Transverse colon (tissue), 4 donors: Measurements from ENCODE around the gene ST3GAL6. TPM values are rescaled to one million over a fixed set of nuclear protein-coding genes. Genes with fewer than 3 reads are reported as not detected.
"Not testable (repeated sequence)": the region's sequence is repeated elsewhere in the genome, so short reads cannot be mapped to it uniquely, and the experiment has no call there.

Source experiments
- DNase-seq: peaks from one replicate; pipeline ENCODE4 v3.0.0-alpha.2; 2019
- H3K27ac ChIP-seq, 4 donors: fragments of 200-600 bp; sonication (generic); 2 replicates each; pipeline ENCODE4 v1.5.1; 2016 to 2018; ENCODE audit warnings: inconsistent platforms in 4 of 4
- H3K27me3 ChIP-seq: fragments of 200-600 bp; sonication (generic); 2 replicates; pipeline ENCODE4 v1.5.1; 2017; ENCODE audit warnings: inconsistent platforms
- H3K36me3 ChIP-seq, 4 donors: fragments of 200-600 bp; sonication (generic); 2 replicates each; pipeline ENCODE4 v1.5.1; 2017 to 2019; ENCODE audit warnings: inconsistent platforms in 4 of 4
- H3K4me1 ChIP-seq, 4 donors: fragments of 200-600 bp; sonication (generic); 2 replicates each; pipeline ENCODE4 v1.5.1; 2017 to 2020; ENCODE audit warnings: inconsistent platforms in 4 of 4
- H3K4me3 ChIP-seq, 4 donors: fragments of 200-600 bp; sonication (generic); 1 replicate in 1 of 4; 2 replicates in 3 of 4; pipeline versions ENCODE4 v1.5.1 to v1.6.1; 2017 to 2019; ENCODE audit warnings: inconsistent platforms in 4 of 4
- H3K9me3 ChIP-seq, 2 donors: fragments of 200-600 bp; sonication (generic); 2 replicates each; pipeline ENCODE4 v1.5.1; 2017 to 2019; ENCODE audit warnings: inconsistent platforms in 2 of 2
- EP300 ChIP-seq: sonication (generic); formaldehyde crosslinking; IDR thresholded peaks from one replicate; pipeline ENCODE4 v1.6.1; 2017; ENCODE audit warnings: antibody characterized with exemption, low read depth
- POLR2A ChIP-seq: fragments of 450-650 bp; IDR thresholded peaks from one replicate; pipeline ENCODE4 v1.6.1; 2016; ENCODE audit warnings: antibody characterized with exemption, mild to moderate bottlenecking, moderate library complexity
- POLR2AphosphoS5 ChIP-seq, 3 donors: sonication (generic); formaldehyde crosslinking; IDR thresholded peaks; one replicate each; pipeline ENCODE4 v1.6.1; 2016; ENCODE audit warnings: antibody characterized with exemption in 3 of 3
- WGBS, 2 donors: methylation state at CpG; one replicate each; pipeline ENCODE4 v1.1.5; 2018; ENCODE audit warnings: low coverage in 1 of 2; 5-methylcytosine and 5-hydroxymethylcytosine counted together
- in situ Hi-C, 4 donors: fragments of 200-750 bp; cut with MboI; loops; one replicate each; pipeline versions ENCODE4 v1.15.0 to v1.15.1; 2017; ENCODE audit warnings: low sequenced_read_pairs in 3 of 4, low pct_ligation_motif_present in 1 of 4, low pct_unique_long_range_greater_than_20kb in 1 of 4
- intact Hi-C: fragments of 100-400 bp; cut with DNase I; formaldehyde crosslinking; loops from one replicate; pipeline ENCODE4 v1.15.1; 2023; ENCODE audit warnings: low total_unique reads
- total RNA-seq, 4 donors: library from RNA; depleted of rRNA; stranded (reverse); fragments of >200 nt; gene quantifications; one replicate each; pipeline ENCODE4 v1.1.0, GENCODE V29; 2016
- TF ChIP-seq, protein P1 (sequence below), 5 experiments: fragments of 200-600 bp in 3 of 5; fragments of 450-650 bp in 2 of 5; sonication (generic) in 3 of 5; IDR thresholded peaks; 1 replicate in 2 of 5; 2 replicates in 3 of 5; pipeline ENCODE4 v1.5.1; 2016 to 2017; ENCODE audit warnings: antibody characterized with exemption in 5 of 5, inconsistent platforms in 3 of 5, mild to moderate bottlenecking in 2 of 5, moderate library complexity in 1 of 5

ST3GAL6 gene
- total RNA-seq, 4 donors from 2014 or later: 2.2 to 9.7 (median 2.6) TPM

DNA sequence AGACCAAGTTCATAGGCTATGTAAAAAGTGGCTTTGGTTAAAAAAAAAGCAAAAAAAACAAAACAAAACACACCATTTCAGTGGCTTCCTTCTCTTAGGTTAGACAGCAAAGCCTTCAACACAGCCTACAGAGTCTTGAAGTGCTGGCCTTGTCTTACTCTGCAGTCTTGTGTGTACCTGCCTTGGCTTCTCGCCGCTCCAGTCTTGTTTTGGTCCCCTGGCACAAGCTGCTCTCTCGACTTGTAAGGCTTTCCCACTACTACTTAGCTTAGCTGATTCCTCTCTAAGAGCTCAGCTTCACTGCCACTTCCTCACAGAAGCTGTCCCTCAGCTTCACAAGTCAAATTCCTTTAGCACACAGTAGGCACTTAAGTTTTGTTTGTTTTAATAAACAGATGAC is 63.0 kb downstream of the ST3GAL6 start:
- H3K27me3 ChIP-seq: no peaks in the 10 kb centered on the region
- no peak overlapping the region for H3K4me3 ChIP-seq
- H3K36me3 ChIP-seq: no peaks in the 10 kb centered on the region
- TF ChIP-seq, protein P1, sequence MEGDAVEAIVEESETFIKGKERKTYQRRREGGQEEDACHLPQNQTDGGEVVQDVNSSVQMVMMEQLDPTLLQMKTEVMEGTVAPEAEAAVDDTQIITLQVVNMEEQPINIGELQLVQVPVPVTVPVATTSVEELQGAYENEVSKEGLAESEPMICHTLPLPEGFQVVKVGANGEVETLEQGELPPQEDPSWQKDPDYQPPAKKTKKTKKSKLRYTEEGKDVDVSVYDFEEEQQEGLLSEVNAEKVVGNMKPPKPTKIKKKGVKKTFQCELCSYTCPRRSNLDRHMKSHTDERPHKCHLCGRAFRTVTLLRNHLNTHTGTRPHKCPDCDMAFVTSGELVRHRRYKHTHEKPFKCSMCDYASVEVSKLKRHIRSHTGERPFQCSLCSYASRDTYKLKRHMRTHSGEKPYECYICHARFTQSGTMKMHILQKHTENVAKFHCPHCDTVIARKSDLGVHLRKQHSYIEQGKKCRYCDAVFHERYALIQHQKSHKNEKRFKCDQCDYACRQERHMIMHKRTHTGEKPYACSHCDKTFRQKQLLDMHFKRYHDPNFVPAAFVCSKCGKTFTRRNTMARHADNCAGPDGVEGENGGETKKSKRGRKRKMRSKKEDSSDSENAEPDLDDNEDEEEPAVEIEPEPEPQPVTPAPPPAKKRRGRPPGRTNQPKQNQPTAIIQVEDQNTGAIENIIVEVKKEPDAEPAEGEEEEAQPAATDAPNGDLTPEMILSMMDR (IDR thresholded peaks at IDR 0.05): no peak
- TF ChIP-seq EP300 (no peak), POLR2A (no peak), POLR2AphosphoS5 (IDR thresholded peaks at IDR 0.05) (no peak)
- in situ Hi-C loops (no loop called here), intact Hi-C loops (no loop called here)
- WGBS, 2 donors: 85 to 87% methylated on average over 3 of the region's 3 CpGs
- H3K27ac ChIP-seq: no peak overlapping the region
- DNase-seq: no peak
- no peaks in the 10 kb centered on the region for H3K4me1 ChIP-seq
- peaks cover 0 to 6% of the 10 kb centered on the region in 2 donors for H3K9me3 ChIP-seq

DNA sequence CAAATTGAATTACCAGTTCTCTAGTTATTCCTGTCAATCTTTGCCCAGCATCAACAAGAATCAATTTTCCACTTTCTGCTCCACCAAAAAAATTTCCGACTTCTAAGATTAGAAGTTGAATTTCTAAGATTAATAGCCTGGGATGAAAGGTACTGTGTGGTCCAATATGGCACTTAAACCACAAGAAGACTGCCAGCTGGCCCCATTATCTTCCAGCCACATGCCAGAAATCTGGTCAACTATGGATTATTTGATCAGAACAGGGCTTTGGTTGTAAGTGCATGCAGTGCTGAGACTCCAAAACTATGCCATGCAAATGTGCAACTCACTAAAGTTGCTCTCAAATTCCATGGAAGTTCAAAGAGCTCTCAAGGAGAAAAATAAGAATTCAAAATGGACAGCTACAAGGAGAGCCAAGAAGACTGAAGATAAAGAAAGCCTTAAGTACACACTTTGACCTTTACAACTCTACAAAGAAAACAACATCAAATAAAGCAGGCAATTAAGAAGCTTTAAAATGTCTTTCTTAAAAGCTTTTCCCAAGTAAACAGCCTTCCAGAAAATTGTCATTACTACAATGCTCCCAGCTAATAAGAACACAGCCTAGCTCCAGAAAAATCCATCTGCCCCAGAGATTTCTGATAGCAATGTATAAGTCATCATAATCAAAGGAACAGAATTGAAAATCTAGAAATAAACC is 64.2 kb downstream of the ST3GAL6 start:
- H3K36me3 ChIP-seq: no peaks in the 10 kb centered on the region
- H3K27me3 ChIP-seq: no peaks in the 10 kb centered on the region
- in situ Hi-C loops: no loop called here
- peaks cover 0 to 6% of the 10 kb centered on the region in 2 donors for H3K9me3 ChIP-seq
- DNase-seq: no peak
- no peak overlapping the region for H3K4me3 ChIP-seq
- intact Hi-C loops: no loop called here
- no peak for TF ChIP-seq POLR2AphosphoS5 (IDR thresholded peaks at IDR 0.05)
- TF ChIP-seq EP300: no peak
- TF ChIP-seq, protein P1 (IDR thresholded peaks at IDR 0.05): no peak
- TF ChIP-seq POLR2A: no peak
- WGBS, 2 donors: 59% methylated on average over 1 of the region's 1 CpG; no CpG with 5 or more reads in 1 of the 2 donors
- H3K27ac ChIP-seq: no peak overlapping the region
- H3K4me1 ChIP-seq: no peaks in the 10 kb centered on the region

DNA sequence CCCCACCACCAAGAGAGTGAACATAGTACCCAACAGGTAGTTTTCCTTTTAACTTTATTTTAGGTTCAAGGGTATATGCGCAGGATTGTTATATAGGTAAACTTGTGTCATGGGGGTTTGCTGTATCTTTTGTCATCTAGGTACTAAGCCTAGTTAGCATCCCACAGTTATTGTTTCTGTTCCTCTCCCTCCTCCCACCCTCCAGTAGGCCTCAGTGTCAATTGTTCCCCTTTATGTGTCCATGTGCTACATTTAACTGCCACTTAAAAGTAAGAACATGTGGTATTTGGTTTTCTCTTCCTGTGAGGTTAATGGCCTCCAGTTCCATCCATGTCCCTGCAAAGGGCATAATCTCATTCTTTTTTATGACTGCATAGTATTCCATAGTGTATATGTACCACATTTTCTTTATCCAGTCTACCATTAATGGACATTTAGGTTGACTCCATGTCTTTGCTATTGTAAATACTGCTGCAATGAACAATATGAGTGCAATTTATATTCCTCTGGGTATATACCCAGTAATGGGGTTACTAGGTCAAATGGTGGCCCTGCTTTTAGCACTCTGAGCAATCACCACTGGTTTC is 66.2 kb downstream of the ST3GAL6 start:
- H3K9me3 ChIP-seq: peaks cover 0 to 6% of the 10 kb centered on the region in 2 donors
- no peaks in the 10 kb centered on the region for H3K4me1 ChIP-seq
- H3K36me3 ChIP-seq: no peaks in the 10 kb centered on the region
- no peaks in the 10 kb centered on the region for H3K27me3 ChIP-seq
- no peak for DNase-seq
- WGBS, 2 donors: 100% methylated on average over 1 of the region's 1 CpG
- intact Hi-C loops (no loop called here), in situ Hi-C loops (no loop called here)
- TF ChIP-seq EP300 (no peak), POLR2AphosphoS5 (IDR thresholded peaks at IDR 0.05) (no peak), POLR2A (no peak)
- TF ChIP-seq, protein P1 (IDR thresholded peaks at IDR 0.05): no peak
- no peak overlapping the region for H3K27ac ChIP-seq
- H3K4me3 ChIP-seq: no peak overlapping the region

DNA sequence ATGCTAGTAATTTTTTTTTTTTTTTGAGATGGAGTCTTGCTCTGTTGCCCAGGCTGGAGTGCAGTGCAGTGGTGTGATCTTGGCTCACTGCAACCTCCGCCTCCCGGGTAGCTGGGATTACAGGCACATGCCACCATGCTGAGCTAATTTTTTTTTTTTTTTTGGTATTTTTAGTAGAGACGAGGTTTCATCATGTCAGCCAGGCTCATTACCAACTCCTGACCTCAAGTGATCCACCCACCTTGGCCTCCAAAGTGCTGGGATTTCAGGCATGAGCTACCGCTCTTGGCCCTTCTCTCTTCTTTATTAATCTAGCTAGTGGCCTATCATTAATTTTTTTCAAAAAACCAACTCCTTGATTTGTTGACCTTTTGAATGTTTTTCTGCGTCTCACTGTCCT is 67.9 kb downstream of the ST3GAL6 start:
- 93 to 95% methylated on average over 5 of the region's 5 CpGs for WGBS, 2 donors
- H3K4me1 ChIP-seq, H3K27me3 ChIP-seq, intact Hi-C loops, H3K9me3 ChIP-seq, H3K4me3 ChIP-seq, in situ Hi-C loops, H3K36me3 ChIP-seq, H3K27ac ChIP-seq, DNase-seq: not testable (repeated sequence)
